ENCODE results near the gene DVL2. TPM values are rescaled to one million over a fixed set of nuclear protein-coding genes. Genes with fewer than 3 reads are reported as not detected.

DVL2 gene
- total and polyA plus RNA-seq, 2 of the 13 experiments (the other 11 are each of a cell fraction or from before 2014, with no cell fraction given): 5.7 to 38.2 TPM

DNA sequence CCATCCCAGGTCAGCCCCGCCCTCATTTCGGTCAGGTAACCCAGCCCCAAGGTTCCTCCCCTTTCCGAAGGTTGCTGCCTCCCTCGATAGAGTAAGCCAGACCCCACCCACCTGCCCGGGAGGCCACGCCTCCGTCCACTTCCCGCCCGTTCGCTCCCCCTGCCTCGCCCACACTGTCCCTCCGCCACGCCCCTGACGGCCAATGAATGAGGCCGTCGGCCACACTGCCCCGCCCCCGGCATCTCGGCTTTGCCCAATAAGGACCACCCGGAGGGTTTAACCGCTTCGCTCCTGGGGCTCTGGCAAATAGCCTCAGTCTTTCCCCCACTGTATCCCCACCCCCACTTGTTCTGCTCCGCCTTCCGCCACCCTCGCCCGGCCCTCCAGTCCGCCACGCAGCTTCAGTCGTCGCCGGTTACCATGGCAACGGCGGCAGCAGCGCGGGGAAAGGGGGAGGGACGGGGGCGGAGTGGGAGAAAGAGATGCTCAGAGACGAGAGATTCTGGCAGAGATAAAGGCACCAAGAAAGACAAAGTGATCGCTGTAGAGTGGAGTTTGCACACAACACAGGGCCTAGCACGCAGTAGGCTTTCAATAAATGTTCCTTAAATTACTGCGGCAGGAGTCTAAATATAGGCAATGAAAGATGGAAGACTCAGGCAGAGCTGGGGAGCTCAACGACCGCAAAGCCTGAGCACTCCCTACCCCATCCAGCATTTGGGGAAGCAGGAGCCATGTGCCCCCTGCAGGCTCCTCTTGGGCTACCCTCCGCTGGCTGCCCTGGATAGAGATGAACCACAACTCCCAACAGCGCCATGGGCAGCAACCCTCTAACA lies 19.8 kb downstream of the DVL2 start (continued):
- TF ChIP-seq, protein P1, sequence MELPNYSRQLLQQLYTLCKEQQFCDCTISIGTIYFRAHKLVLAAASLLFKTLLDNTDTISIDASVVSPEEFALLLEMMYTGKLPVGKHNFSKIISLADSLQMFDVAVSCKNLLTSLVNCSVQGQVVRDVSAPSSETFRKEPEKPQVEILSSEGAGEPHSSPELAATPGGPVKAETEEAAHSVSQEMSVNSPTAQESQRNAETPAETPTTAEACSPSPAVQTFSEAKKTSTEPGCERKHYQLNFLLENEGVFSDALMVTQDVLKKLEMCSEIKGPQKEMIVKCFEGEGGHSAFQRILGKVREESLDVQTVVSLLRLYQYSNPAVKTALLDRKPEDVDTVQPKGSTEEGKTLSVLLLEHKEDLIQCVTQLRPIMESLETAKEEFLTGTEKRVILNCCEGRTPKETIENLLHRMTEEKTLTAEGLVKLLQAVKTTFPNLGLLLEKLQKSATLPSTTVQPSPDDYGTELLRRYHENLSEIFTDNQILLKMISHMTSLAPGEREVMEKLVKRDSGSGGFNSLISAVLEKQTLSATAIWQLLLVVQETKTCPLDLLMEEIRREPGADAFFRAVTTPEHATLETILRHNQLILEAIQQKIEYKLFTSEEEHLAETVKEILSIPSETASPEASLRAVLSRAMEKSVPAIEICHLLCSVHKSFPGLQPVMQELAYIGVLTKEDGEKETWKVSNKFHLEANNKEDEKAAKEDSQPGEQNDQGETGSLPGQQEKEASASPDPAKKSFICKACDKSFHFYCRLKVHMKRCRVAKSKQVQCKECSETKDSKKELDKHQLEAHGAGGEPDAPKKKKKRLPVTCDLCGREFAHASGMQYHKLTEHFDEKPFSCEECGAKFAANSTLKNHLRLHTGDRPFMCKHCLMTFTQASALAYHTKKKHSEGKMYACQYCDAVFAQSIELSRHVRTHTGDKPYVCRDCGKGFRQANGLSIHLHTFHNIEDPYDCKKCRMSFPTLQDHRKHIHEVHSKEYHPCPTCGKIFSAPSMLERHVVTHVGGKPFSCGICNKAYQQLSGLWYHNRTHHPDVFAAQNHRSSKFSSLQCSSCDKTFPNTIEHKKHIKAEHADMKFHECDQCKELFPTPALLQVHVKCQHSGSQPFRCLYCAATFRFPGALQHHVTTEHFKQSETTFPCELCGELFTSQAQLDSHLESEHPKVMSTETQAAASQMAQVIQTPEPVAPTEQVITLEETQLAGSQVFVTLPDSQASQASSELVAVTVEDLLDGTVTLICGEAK (IDR thresholded peaks at IDR 0.05): no peak
- TF ChIP-seq, protein P1 (CRISPR knock-in tag; IDR thresholded peaks at IDR 0.05): 0 out of 2 replicates have a peak, but pooled peaks have one; percentile 26
- TF ChIP-seq PPARG (CRISPR knock-in tag; conservative IDR thresholded peaks at IDR 0.05): no peak
- TF ChIP-seq NFRKB (IDR thresholded peaks at IDR 0.05): no peak
- TF ChIP-seq NCOA5 (CRISPR knock-in tag; IDR thresholded peaks at IDR 0.05): no peak
- peak; percentile 54; the same call in 1 of the 2 replicates for TF ChIP-seq ZNF788 (CRISPR knock-in tag; IDR thresholded peaks at IDR 0.05; ENCODE audit: borderline replicate concordance)
- TF ChIP-seq CHD2 (IDR thresholded peaks at IDR 0.05; ENCODE audit: low read depth, low read length): peak; percentile 51; the same call in 1 of the 2 replicates
- TF ChIP-seq, protein P2, sequence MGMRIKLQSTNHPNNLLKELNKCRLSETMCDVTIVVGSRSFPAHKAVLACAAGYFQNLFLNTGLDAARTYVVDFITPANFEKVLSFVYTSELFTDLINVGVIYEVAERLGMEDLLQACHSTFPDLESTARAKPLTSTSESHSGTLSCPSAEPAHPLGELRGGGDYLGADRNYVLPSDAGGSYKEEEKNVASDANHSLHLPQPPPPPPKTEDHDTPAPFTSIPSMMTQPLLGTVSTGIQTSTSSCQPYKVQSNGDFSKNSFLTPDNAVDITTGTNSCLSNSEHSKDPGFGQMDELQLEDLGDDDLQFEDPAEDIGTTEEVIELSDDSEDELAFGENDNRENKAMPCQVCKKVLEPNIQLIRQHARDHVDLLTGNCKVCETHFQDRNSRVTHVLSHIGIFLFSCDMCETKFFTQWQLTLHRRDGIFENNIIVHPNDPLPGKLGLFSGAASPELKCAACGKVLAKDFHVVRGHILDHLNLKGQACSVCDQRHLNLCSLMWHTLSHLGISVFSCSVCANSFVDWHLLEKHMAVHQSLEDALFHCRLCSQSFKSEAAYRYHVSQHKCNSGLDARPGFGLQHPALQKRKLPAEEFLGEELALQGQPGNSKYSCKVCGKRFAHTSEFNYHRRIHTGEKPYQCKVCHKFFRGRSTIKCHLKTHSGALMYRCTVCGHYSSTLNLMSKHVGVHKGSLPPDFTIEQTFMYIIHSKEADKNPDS (CRISPR knock-in tag; IDR thresholded peaks at IDR 0.05): no peak
- TF ChIP-seq, protein P3, sequence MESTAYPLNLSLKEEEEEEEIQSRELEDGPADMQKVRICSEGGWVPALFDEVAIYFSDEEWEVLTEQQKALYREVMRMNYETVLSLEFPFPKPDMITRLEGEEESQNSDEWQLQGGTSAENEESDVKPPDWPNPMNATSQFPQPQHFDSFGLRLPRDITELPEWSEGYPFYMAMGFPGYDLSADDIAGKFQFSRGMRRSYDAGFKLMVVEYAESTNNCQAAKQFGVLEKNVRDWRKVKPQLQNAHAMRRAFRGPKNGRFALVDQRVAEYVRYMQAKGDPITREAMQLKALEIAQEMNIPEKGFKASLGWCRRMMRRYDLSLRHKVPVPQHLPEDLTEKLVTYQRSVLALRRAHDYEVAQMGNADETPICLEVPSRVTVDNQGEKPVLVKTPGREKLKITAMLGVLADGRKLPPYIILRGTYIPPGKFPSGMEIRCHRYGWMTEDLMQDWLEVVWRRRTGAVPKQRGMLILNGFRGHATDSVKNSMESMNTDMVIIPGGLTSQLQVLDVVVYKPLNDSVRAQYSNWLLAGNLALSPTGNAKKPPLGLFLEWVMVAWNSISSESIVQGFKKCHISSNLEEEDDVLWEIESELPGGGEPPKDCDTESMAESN (CRISPR knock-in tag; conservative IDR thresholded peaks at IDR 0.05): peak; percentile 48; the same call in 1 of the 2 replicates
- TF ChIP-seq MED1 (CRISPR knock-in tag; IDR thresholded peaks at IDR 0.05): peak; percentile 27; the same call in 1 of the 2 replicates
- TF ChIP-seq, protein P4, sequence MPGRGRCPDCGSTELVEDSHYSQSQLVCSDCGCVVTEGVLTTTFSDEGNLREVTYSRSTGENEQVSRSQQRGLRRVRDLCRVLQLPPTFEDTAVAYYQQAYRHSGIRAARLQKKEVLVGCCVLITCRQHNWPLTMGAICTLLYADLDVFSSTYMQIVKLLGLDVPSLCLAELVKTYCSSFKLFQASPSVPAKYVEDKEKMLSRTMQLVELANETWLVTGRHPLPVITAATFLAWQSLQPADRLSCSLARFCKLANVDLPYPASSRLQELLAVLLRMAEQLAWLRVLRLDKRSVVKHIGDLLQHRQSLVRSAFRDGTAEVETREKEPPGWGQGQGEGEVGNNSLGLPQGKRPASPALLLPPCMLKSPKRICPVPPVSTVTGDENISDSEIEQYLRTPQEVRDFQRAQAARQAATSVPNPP (CRISPR knock-in tag; IDR thresholded peaks at IDR 0.05): no peak
- TF ChIP-seq ZNF136 (CRISPR knock-in tag; IDR thresholded peaks at IDR 0.05; ENCODE audit: low read depth): 0 out of 2 replicates have a peak, but pooled peaks have one; percentile 41
- TF ChIP-seq ZFP36 (IDR thresholded peaks at IDR 0.05; ENCODE audit: borderline replicate concordance, low read depth, low read length, partially characterized antibody): no peak

Data from HepG2 (cell line).